MM.1S (cell line): ENCODE measurements around the gene SSBP3.

Experiments used
- DNase-seq: peaks from one replicate; pipeline ENCODE4 v3.0.0-alpha.2; 2015
- H2AFZ ChIP-seq: fragments of 300-600 bp; sonication (generic); 2 replicates; pipeline ENCODE4 v1.6.0; 2016; ENCODE audit warnings: antibody characterized with exemption, low read length
- H3F3A ChIP-seq: fragments of 300-600 bp; sonication (generic); 2 replicates; pipeline ENCODE4 v1.6.1; 2016; ENCODE audit warnings: mild to moderate bottlenecking, antibody characterized with exemption, low read length, moderate library complexity, mixed read lengths; ENCODE audit not compliant: insufficient read depth
- H3K27ac ChIP-seq: fragments of 300-600 bp; sonication (generic); 2 replicates; pipeline ENCODE4 v1.5.1; 2016; ENCODE audit warnings: mild to moderate bottlenecking, low read length
- H3K27me3 ChIP-seq: fragments of 300-600 bp; sonication (generic); replicated peaks from 2 replicates; pipeline ENCODE4 v1.6.0; 2016; ENCODE audit warnings: low read length; ENCODE audit not compliant: insufficient read depth
- H3K36me3 ChIP-seq: fragments of 300-600 bp; sonication (generic); replicated peaks from 2 replicates; pipeline ENCODE4 v1.6.1; 2016; ENCODE audit warnings: mild to moderate bottlenecking, low read length, mixed read lengths; ENCODE audit not compliant: insufficient read depth
- H3K4me1 ChIP-seq: fragments of 300-600 bp; sonication (generic); 2 replicates; pipeline ENCODE4 v1.6.1; 2016; ENCODE audit warnings: low read length, mixed read lengths
- H3K4me2 ChIP-seq: fragments of 300-600 bp; sonication (generic); 2 replicates; pipeline ENCODE4 v1.6.0; 2016; ENCODE audit warnings: low read depth, low read length
- H3K4me3 ChIP-seq: fragments of 300-600 bp; sonication (generic); 2 replicates; pipeline ENCODE4 v1.5.1; 2016; ENCODE audit warnings: low read length, mixed read lengths
- H3K79me2 ChIP-seq: fragments of 300-600 bp; sonication (generic); 2 replicates; pipeline ENCODE4 v1.6.1; 2016; ENCODE audit warnings: mixed run types, low read length, mixed read lengths
- H3K9ac ChIP-seq: fragments of 300-600 bp; sonication (generic); 2 replicates; pipeline ENCODE4 v1.6.1; 2016; ENCODE audit warnings: low read length, mixed read lengths
- H3K9me2 ChIP-seq: fragments of 300-600 bp; sonication (generic); replicated peaks from 2 replicates; pipeline ENCODE4 v1.6.1; 2016; ENCODE audit warnings: mild to moderate bottlenecking, low read length, mixed read lengths; ENCODE audit not compliant: insufficient read depth
- H3K9me3 ChIP-seq: fragments of 300-600 bp; sonication (generic); replicated peaks from 2 replicates; pipeline ENCODE4 v1.6.1; 2016; ENCODE audit warnings: mild to moderate bottlenecking, low read length, mixed read lengths; ENCODE audit not compliant: insufficient read depth
- H4K20me1 ChIP-seq: fragments of 300-600 bp; sonication (generic); 2 replicates; pipeline ENCODE4 v1.6.1; 2016; ENCODE audit warnings: mild to moderate bottlenecking, low read length, moderate library complexity, mixed read lengths; ENCODE audit not compliant: insufficient read depth
- EZH2 ChIP-seq: fragments of 300-600 bp; sonication (generic); optimal IDR thresholded peaks from 2 replicates; pipeline ENCODE3; 2017; ENCODE audit warnings: low read depth, mild to moderate bottlenecking, antibody characterized with exemption, low read length, mixed read lengths
- EZH2phosphoT487 ChIP-seq: fragments of 300-600 bp; sonication (generic); IDR thresholded peaks from 2 replicates; pipeline ENCODE4 v1.6.1; 2018; ENCODE audit warnings: antibody characterized with exemption, low read length
- TF ChIP-seq, protein P1 (sequence below): fragments of 300-600 bp; sonication (generic); IDR thresholded peaks from 2 replicates; pipeline ENCODE4 v1.5.1; 2016; ENCODE audit warnings: antibody characterized with exemption, low read length, mixed read lengths

Gene SSBP3

DNA sequence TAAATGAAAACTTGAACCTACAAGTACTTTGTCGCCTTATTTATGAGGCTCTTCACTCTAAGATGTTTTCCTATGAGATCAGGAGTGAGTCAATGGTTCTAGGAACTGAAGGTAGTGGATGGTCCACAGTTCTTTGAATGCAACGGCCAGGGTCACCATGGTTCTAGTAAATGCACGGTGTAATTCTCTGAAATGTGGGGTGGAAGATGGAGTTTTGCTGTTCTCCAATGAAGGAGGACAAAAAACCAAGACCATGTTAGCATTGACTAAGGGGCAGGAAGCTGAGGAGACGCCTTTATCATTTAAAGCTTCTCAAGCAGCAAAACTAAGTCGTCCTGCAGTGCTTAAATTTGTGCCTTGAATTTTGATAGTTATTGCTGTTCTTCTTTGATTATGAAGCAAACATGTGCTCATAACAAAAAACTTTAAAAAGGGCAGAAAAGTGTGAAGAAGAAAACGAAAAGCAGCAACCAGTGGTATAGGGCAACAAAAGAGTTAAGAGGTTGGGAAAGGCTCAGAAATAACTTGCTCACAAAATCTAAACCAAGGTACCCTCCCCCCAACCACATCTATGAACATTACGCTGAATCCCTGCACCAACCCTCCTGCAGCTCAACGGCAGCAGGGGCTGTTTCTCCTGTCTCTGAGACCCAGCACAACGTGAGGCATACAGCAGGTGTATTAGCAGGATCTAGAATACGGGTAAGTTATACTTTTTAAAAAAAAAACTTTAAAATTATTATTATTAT is 121.2 kb downstream of the SSBP3 start:
- DNase-seq, result no peak
- no peaks in the 10 kb centered on the region for H3K36me3 ChIP-seq
- H3K4me1 ChIP-seq, result peaks cover 3% of the 10 kb centered on the region
- TF ChIP-seq EZH2phosphoT487, result no peak
- no peak for TF ChIP-seq EZH2
- TF ChIP-seq, protein P1, sequence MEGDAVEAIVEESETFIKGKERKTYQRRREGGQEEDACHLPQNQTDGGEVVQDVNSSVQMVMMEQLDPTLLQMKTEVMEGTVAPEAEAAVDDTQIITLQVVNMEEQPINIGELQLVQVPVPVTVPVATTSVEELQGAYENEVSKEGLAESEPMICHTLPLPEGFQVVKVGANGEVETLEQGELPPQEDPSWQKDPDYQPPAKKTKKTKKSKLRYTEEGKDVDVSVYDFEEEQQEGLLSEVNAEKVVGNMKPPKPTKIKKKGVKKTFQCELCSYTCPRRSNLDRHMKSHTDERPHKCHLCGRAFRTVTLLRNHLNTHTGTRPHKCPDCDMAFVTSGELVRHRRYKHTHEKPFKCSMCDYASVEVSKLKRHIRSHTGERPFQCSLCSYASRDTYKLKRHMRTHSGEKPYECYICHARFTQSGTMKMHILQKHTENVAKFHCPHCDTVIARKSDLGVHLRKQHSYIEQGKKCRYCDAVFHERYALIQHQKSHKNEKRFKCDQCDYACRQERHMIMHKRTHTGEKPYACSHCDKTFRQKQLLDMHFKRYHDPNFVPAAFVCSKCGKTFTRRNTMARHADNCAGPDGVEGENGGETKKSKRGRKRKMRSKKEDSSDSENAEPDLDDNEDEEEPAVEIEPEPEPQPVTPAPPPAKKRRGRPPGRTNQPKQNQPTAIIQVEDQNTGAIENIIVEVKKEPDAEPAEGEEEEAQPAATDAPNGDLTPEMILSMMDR, result no peak
- no peak overlapping the region for H3K9ac ChIP-seq
- H3K9me2 ChIP-seq, result no peaks in the 10 kb centered on the region
- H3K79me2 ChIP-seq, result peaks cover 24% of the 10 kb centered on the region
- H4K20me1 ChIP-seq, result peaks cover 6% of the 10 kb centered on the region; the same call in 1 of the 2 replicates
- H3K4me3 ChIP-seq, result no peak overlapping the region
- H2AFZ ChIP-seq, result no peak overlapping the region
- H3F3A ChIP-seq, result no peaks in the 10 kb centered on the region
- H3K27ac ChIP-seq, result no peak overlapping the region
- H3K4me2 ChIP-seq, result no peak overlapping the region
- H3K27me3 ChIP-seq, result no peaks in the 10 kb centered on the region
- no peaks in the 10 kb centered on the region for H3K9me3 ChIP-seq

DNA sequence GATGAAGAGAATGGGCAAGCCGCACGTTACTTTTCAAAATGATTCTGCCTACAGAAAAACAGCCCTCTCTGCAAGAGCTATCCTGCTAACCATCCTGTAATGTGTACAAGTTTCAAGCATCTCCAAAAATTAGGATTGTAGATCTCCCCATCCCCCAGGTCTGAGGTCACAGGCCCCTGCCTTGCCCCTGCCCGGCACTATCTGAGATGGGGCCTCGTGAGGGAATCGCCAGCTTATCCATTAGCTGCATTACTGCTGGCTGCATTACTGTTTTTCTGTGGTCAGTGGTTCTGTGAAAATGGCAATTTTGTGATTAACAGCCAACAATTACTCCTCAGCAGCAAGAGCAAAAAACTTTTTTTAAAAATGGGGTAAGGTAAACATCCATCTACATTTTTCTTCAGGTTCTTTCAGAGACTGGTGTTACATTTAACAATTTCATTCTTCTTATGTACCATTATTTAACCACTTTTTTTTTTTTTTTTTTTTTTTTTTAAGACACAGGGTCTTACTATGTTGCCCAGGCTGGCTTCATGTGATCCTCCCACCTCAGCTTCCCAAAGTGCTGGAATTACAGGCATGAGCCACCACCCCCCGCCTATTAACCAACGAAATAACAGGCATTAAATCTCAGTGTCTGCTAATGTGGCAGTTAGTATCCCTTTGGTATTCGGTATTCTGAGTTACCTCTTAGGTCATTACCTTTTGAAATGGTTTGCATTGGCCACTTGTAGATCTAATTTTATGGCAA is 122.4 kb downstream of the SSBP3 start:
- H3K9me2 ChIP-seq, result no peaks in the 10 kb centered on the region
- no peak for DNase-seq
- TF ChIP-seq EZH2phosphoT487, result no peak
- TF ChIP-seq, protein P1, result no peak
- TF ChIP-seq EZH2, result no peak
- H3K79me2 ChIP-seq, result peaks cover 15% of the 10 kb centered on the region
- H3F3A ChIP-seq, result no peaks in the 10 kb centered on the region
- H3K9me3 ChIP-seq, result no peaks in the 10 kb centered on the region
- H4K20me1 ChIP-seq, result no peaks in the 10 kb centered on the region
- no peak overlapping the region for H3K4me3 ChIP-seq
- H2AFZ ChIP-seq, result no peak overlapping the region
- no peaks in the 10 kb centered on the region for H3K36me3 ChIP-seq
- no peak overlapping the region for H3K27ac ChIP-seq
- H3K4me2 ChIP-seq, result no peak overlapping the region
- no peak overlapping the region for H3K9ac ChIP-seq
- H3K4me1 ChIP-seq, result no peaks in the 10 kb centered on the region
- H3K27me3 ChIP-seq, result no peaks in the 10 kb centered on the region

DNA sequence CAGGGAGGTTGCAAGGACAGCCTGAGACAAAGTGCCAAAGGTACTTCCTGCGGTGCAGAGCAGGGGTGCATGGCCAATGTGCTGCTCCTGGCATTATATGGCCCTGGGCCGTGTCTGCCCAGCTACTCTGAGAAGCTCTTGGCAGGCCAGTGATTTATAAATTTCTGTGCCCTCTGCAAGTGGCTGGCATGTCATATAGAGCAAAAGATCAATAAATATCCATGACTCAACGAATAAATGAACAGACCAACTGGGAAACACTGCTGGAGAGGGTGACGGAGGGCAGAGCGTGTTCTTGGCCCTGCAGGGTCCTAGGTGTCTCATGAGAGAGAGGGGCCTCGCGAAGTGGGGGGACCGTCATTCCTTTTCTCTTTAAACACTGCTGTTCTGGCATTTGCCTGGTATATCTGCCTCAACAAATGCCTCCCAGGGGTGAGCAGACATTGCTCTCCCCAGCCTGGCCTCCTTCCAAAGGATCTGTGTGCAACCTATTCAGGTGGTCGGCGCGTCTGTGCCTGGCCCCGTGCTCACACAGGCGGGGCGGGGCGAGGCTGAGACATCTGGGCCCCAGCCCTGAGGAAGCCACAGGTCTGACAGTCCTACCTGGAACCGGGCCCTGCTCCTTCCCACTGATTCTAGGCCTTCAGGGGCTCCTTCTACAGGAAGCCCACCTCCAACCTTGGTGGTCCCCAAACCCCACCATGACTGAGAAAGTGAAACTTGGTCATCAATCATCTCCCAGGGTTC is 123.9 kb downstream of the SSBP3 start:
- Histone ChIP-seq H3F3A (peaks cover 5% of the 10 kb centered on the region), H3K4me2 (no peak overlapping the region), H3K9me3 (no peaks in the 10 kb centered on the region), H3K4me1 (peaks cover 7% of the 10 kb centered on the region), H2AFZ (no peak overlapping the region), H3K27ac (no peak overlapping the region), H3K9ac (no peak overlapping the region), H3K79me2 (peaks cover 10% of the 10 kb centered on the region), H3K36me3 (no peaks in the 10 kb centered on the region), H3K4me3 (no peak overlapping the region), H4K20me1 (no peaks in the 10 kb centered on the region), H3K9me2 (no peaks in the 10 kb centered on the region), H3K27me3 (no peaks in the 10 kb centered on the region)
- TF ChIP-seq, protein P1, result no peak
- TF ChIP-seq EZH2 (no peak), EZH2phosphoT487 (no peak)
- DNase-seq, result no peak
